K562 (cell line): ENCODE measurements around the gene FZD4. TPM values are rescaled to one million over a fixed set of nuclear protein-coding genes. Genes with fewer than 3 reads are reported as not detected.

Experiments
- ARID1B ChIP-seq: fragments of 450-650 bp; IDR thresholded peaks from 2 replicates; pipeline ENCODE4 v1.6.1; 2016; ENCODE audit warnings: antibody characterized with exemption, mild to moderate bottlenecking, inconsistent platforms
- CEBPB ChIP-seq: fragments of 450-650 bp; IDR thresholded peaks from 2 replicates; pipeline ENCODE4 v1.6.1; 2016; ENCODE audit warnings: missing genetic modification characterization, missing compliant biosample characterization
- CXXC5 ChIP-seq: fragments of 250-450 bp; sonication (Bioruptor Pico); IDR thresholded peaks from 2 replicates; pipeline ENCODE4 v1.8.0; 2022; ENCODE audit warnings: inconsistent platforms, mild to moderate bottlenecking, moderate library complexity
- GATA2 ChIP-seq: sonication (generic); formaldehyde crosslinking; IDR thresholded peaks from 2 replicates; pipeline ENCODE4 v1.4.0; 2020; ENCODE audit warnings: mild to moderate bottlenecking, missing genetic modification reagents
- KLF13 ChIP-seq: fragments of 450-650 bp; IDR thresholded peaks from 2 replicates; pipeline ENCODE4 v1.6.1; 2016; ENCODE audit warnings: missing genetic modification characterization, low read depth, mild to moderate bottlenecking, missing compliant biosample characterization, moderate library complexity, borderline replicate concordance
- MTA3 ChIP-seq: fragments of 450-650 bp; formaldehyde crosslinking; IDR thresholded peaks from 2 replicates; pipeline ENCODE4 v1.6.1; 2017; ENCODE audit warnings: mild to moderate bottlenecking, borderline replicate concordance
- NCOA1 ChIP-seq: fragments of 450-650 bp; IDR thresholded peaks from 2 replicates; pipeline ENCODE4 v1.6.1; 2016; ENCODE audit warnings: low read depth
- NFE2L1 ChIP-seq: fragments of 450-650 bp; IDR thresholded peaks from 2 replicates; pipeline ENCODE4 v1.6.1; 2016; ENCODE audit warnings: missing genetic modification characterization, low read depth, mild to moderate bottlenecking, missing compliant biosample characterization, moderate library complexity, borderline replicate concordance
- NRF1 ChIP-seq, 2 experiments: fragments of 450-650 bp; IDR thresholded peaks in 1 of 2; conservative IDR thresholded peaks in 1 of 2; 2 replicates each; pipeline ENCODE4 v1.6.1; 2014; ENCODE audit warnings: mild to moderate bottlenecking in 2 of 2
- PHF21A ChIP-seq: fragments of 450-650 bp; IDR thresholded peaks from 2 replicates; pipeline ENCODE4 v1.6.1; 2017; ENCODE audit warnings: low read depth, borderline replicate concordance
- PML ChIP-seq: IDR thresholded peaks from 2 replicates; pipeline ENCODE4 v1.6.1; 2012; ENCODE audit warnings: low read length, inconsistent platforms
- RHOXF2B ChIP-seq: fragments of 250-450 bp; sonication (Bioruptor Pico); conservative IDR thresholded peaks from 2 replicates; pipeline ENCODE4 v1.5.1; 2021
- SAP30 ChIP-seq: fragments of 200-600 bp; sonication (generic); IDR thresholded peaks from 2 replicates; pipeline ENCODE4 v1.6.1; 2012; ENCODE audit warnings: borderline replicate concordance, low read depth, mild to moderate bottlenecking, moderate library complexity, low read length, control low read depth, inconsistent platforms; ENCODE audit not compliant: insufficient read depth, poor library complexity, severe bottlenecking
- SP1 ChIP-seq: sonication (generic); formaldehyde crosslinking; IDR thresholded peaks from 2 replicates; pipeline ENCODE4 v1.8.1; 2022; ENCODE audit warnings: mild to moderate bottlenecking, missing genetic modification reagents
- TGIF2 ChIP-seq: sonication (generic); formaldehyde crosslinking; IDR thresholded peaks from 2 replicates; pipeline ENCODE4 v1.8.1; 2022; ENCODE audit warnings: mild to moderate bottlenecking, missing genetic modification reagents, moderate library complexity
- ZBTB17 ChIP-seq: fragments of 450-650 bp; formaldehyde crosslinking; IDR thresholded peaks from 2 replicates; pipeline ENCODE4 v1.4.0; 2020; ENCODE audit warnings: mild to moderate bottlenecking
- ZNF77 ChIP-seq: fragments of 250-450 bp; sonication (Bioruptor Pico); IDR thresholded peaks from 2 replicates; pipeline ENCODE4 v1.5.0; 2020
- polyA plus RNA-seq, 8 experiments: library from polyadenylated mRNA; depleted of rRNA in 4 of 8; stranded (reverse) in 5 of 8; unstranded in 3 of 8; fragments of >200 nt; fragmentation: Nextera tagmentation in 2 of 8; fragmentation: Illumina TruSeq in 1 of 8; extraction: Ambion mirVana in 2 of 8; extraction: Trizol in 1 of 8; gene quantifications; 2 replicates each; pipeline versions ENCODE4 v1.2.1 to v1.2.3, GENCODE V29; 2011 to 2014; ENCODE audit warnings: inconsistent platforms in 1 of 8, missing spikeins in 1 of 8
- total RNA-seq, 7 experiments: library from RNA; depleted of rRNA in 6 of 7; stranded (reverse); fragments of >200 nt in 6 of 7; fragmentation: Illumina TruSeq in 2 of 7; extraction: Trizol in 2 of 7; gene quantifications; 2 replicates each; pipeline versions ENCODE4 v1.2.1 to v1.2.3, GENCODE V29; 2011 to 2021; ENCODE audit warnings: low replicate concordance in 1 of 7
- TF ChIP-seq, protein P1 (sequence below), 2 experiments: fragments of 450-650 bp; conservative IDR thresholded peaks; 2 replicates each; pipeline ENCODE4 v1.6.1; 2017; ENCODE audit warnings: mild to moderate bottlenecking in 2 of 2, moderate library complexity in 2 of 2

FZD4 gene
- total and polyA plus RNA-seq, 9 of the 15 experiments (the other 6 are each of a cell fraction or from before 2014, with no cell fraction given), result 1.2 to 7.9 (median 5.8) TPM

DNA sequence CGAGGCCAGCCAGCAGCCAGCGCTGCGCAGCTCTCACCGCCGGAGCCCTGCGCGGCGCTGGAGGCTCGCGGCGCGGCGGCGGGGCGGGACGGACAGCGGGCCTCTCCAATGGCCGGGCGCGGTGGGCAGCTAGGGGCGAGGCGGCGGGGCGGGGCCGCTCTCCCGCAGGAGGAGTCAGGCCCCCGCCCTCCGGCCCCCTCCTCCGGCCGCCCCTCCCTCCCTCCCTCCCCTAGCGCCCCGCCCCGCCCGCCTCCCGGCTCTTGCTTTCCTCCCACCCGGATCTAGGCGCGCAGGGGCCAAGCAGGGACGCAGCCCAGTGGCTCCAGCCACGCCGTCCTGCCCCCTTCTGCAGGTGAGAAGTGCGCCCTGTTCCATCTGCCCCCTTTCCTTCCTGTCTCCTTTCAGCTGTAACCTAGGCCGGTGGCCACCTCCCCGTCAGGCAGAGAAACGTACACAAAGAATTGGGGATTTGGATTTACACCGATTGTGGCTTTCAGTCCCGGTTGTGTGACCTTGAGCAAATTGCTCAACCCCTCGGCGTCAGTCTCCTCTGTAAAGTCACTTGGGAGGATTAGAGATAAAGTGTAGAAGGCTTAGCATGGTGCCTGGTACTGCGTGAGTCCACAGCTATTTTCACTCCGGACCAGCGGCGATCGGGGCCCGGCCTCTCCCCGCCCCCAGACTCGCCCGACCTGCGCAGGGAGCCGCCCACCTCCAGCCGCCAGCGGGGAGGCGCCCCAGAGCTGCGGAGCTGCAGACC is at the start of gene FZD4 (continued):
- TF ChIP-seq NCOA1 (peak; percentile 53; the same call in 1 of the 2 replicates), MTA3 (peak; percentile 21; the same call in 1 of the 2 replicates), ZNF77 (CRISPR knock-in tag) (no peak), KLF13 (0 out of 2 replicates have a peak, but pooled peaks have one; percentile 46), RHOXF2B (0 out of 2 replicates have a peak, but pooled peaks have one; percentile 34), ARID1B (0 out of 2 replicates have a peak, but pooled peaks have one; percentile 42), NFE2L1 (tag) (no peak), CEBPB (tag) (peak; percentile 86), SAP30 (peak; percentile 72), NRF1 (conservative IDR thresholded peaks at IDR 0.05 in 1 of 2, IDR thresholded peaks at IDR 0.05 in 1 of 2) (peak; percentile 92 to 93), PHF21A (0 out of 2 replicates have a peak, but pooled peaks have one; percentile 28), GATA2 (CRISPR knock-in tag) (no peak), CXXC5 (peak; percentile 94), ZBTB17 (CRISPR knock-in tag) (peak; percentile 46; the same call in 1 of the 2 replicates), SP1 (CRISPR knock-in tag) (peak; percentile 87), TGIF2 (CRISPR knock-in tag) (no peak), PML (0 out of 2 replicates have a peak, but pooled peaks have one; percentile 5)
- TF ChIP-seq, protein P1, sequence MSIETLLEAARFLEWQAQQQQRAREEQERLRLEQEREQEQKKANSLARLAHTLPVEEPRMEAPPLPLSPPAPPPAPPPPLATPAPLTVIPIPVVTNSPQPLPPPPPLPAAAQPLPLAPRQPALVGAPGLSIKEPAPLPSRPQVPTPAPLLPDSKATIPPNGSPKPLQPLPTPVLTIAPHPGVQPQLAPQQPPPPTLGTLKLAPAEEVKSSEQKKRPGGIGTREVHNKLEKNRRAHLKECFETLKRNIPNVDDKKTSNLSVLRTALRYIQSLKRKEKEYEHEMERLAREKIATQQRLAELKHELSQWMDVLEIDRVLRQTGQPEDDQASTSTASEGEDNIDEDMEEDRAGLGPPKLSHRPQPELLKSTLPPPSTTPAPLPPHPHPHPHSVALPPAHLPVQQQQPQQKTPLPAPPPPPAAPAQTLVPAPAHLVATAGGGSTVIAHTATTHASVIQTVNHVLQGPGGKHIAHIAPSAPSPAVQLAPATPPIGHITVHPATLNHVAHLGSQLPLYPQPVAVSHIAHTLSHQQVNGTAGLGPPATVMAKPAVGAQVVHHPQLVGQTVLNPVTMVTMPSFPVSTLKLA (conservative IDR thresholded peaks at IDR 0.05), result peak; percentile 52 to 68; a peak in 3 of 4 replicates
